GM19397 (cell line): ENCODE measurements around the gene NRP1.
"Not testable (repeated sequence)": the region's sequence is repeated elsewhere in the genome, so short reads cannot be mapped to it uniquely, and the experiment has no call there.

Source experiments
- ATAC-seq: cut with Tn5 transposase; IDR thresholded peaks from one replicate; pipeline ENCODE4 v1.9.1; 2021; ENCODE audit warnings: mild to moderate bottlenecking, moderate library complexity; ENCODE audit not compliant: unreplicated experiment

Gene NRP1

DNA sequence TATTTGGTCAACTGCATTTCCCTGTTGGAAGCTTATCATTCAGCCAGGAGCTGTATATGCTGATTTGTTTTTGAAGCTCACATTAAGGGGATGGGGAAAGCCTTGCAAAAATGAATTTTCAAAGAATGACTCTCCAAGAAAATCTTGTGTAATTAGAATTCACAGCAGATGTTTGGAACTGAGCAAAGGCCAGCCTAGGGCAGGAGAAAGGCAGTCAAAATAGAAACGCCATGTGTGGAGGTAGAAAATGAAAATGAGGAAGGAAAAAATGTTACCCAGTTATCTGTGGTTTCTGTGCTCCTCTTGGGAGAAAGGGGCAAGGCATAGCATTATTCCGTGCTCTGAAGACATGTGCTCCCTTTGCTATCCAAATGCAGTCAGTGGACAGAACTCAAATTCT is 93.5 kb downstream of the NRP1 start:
- ATAC-seq = no peak

DNA sequence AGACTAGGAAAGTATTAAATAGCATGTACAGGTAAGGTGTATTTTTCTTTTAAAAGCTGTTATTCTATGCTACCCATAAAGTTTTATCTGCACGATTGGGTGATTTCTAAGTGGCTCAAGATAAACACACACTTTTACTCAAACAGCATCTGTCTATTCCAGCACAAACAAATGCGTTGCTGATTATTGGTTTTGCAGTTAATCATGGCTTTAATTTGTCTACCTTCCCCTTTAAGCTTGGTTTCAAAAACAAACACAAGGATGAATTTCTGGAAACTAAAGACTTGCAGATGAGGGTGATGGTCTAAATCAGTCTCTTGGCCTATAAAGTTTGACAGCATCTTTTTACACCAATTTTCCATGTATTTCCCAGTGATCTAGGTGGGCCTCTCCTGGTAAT is 94.2 kb downstream of the NRP1 start:
- no peak for ATAC-seq

DNA sequence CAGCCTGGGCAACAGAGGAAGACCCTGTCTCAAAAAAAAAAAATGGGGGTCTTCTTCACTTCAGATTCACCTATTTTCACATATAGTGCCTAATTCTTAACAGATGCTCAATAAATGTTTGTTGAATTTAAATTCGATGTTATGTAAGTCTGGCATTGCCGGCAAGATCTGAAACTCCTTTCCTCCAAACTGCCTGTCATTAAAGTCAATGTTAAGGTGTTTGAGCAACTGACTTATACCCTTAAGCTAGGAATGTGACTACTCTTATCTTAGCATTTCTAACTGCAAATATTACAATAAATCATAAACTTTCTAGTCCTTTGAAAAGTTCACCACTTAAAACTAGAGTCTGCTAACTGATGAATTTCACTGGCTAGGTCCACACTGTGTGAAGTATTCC is 95.2 kb downstream of the NRP1 start:
- no peak for ATAC-seq

- no peak for ATAC-seq
Measured at GRCh38 chr10:33238643-33239042, 95.8 kb downstream of the NRP1 start.

GRCh38 chr10:33237736-33238624 is 96.5 kb downstream of the NRP1 start:
- ATAC-seq = no peak

GRCh38 chr10:33236916-33237315 is 97.6 kb downstream of the NRP1 start:
- no peak for ATAC-seq

GRCh38 chr10:33235951-33236350 is 98.5 kb downstream of the NRP1 start:
- no peak for ATAC-seq

DNA sequence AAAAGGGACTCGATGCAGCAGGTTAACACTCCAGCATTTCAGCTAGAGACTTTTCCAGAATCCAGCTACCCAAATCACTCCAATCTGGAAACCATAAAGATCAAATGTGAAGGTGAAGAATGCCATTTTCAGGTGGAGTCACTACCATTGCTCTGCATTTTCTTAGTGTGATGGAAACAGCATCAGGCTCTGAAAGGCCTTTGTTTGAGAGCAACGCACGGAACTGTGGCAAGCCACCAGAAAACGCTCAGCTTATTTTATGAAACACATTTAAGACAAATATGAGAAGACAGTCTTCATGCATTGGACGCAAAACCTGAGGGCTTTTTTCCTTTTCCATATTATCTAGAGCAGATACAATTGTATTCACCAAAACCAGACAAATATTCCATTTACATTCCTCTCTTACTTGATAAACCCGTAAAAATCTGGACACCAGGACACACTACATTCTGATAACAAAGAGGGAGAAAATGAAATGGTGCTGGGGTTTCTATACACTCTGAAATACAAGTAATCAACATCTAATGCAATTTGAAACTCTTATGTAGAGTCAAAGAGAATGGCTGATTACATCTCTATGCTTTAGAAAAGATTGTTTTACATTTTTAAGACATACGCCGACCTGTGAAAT is 99.1 kb downstream of the NRP1 start:
- no peak for ATAC-seq

DNA sequence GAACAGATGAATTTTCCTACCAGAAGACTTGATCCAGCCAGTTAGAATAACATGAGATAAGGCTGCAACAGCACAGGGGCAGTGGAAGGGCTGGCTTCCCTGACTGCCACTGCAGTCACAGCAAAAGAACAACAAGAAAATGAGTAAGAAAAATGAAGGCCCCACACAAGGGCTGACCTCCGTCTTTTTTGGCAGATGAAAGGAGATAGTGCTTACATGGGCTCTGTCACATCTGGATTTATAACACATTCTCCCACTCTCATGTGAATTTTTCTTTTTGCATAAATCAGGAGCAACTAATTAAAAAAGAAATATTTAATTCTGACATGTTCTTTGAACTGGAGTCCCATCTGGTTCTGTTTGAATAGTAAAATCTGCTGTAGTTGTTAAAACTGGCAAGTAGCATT is 99.6 kb downstream of the NRP1 start:
- ATAC-seq = no peak

DNA sequence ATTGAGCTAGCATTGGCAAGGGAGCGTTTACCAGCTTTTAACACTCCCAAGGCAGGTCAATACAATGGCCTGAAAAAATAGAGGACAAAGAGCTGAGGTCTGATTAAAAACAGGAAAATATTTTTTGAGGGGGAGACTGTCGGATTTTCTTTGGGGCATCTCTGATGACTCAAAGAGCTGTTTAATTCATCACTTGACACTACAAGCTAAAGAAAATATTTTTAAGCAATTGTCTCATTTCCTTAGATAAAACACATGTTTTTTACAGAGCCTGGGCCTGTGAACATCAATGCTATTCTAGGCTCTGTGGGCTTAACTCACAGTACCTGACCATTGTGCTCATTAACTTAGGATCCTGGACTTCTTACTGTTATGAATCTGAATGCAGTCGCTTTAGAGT is 100.8 kb downstream of the NRP1 start:
- no peak for ATAC-seq

GRCh38 chr10:33233221-33233620 is 101.2 kb downstream of the NRP1 start:
- ATAC-seq = no peak

- ATAC-seq = no peak
Measured at GRCh38 chr10:33231621-33232350, 102.7 kb downstream of the NRP1 start.

- no peak for ATAC-seq
Measured at GRCh38 chr10:33229949-33230267, 104.6 kb downstream of the NRP1 start.

DNA sequence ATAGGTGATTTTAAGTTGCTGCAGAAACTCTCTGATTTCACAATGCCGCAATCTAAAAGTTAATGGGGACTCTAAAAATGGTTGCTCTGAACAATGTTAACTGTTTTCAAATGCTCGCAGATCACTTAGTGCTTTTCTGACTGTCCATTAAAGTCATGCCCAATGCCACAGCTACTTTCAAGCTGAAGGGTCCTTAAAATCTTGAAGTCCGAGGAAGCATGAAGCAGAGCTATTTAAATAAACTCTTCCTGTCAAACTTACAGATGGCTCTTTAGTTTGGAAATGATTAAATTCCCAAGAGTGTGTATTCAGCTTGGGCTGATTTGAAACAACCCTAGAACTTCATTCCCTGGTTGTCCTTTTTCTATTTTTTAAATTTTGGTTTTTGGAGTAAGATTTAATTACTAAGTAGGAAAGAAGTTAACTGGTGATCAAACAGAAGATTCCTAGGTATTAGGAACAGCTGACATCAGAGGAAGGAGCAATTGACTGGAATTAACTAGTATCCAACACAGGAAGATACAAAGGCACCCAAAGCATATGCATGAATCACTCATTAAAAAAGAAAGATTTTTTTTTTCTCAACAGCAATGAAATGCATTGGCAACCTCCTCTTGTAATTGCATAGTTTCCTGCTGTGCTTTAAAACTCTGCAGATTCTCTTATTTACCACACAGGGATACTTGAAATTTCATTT is 105.1 kb downstream of the NRP1 start:
- ATAC-seq = no peak

- ATAC-seq = no peak
Measured at GRCh38 chr10:33228426-33228825, 106.0 kb downstream of the NRP1 start.

- no peak for ATAC-seq
Measured at GRCh38 chr10:33227489-33227888, 107.0 kb downstream of the NRP1 start.

DNA sequence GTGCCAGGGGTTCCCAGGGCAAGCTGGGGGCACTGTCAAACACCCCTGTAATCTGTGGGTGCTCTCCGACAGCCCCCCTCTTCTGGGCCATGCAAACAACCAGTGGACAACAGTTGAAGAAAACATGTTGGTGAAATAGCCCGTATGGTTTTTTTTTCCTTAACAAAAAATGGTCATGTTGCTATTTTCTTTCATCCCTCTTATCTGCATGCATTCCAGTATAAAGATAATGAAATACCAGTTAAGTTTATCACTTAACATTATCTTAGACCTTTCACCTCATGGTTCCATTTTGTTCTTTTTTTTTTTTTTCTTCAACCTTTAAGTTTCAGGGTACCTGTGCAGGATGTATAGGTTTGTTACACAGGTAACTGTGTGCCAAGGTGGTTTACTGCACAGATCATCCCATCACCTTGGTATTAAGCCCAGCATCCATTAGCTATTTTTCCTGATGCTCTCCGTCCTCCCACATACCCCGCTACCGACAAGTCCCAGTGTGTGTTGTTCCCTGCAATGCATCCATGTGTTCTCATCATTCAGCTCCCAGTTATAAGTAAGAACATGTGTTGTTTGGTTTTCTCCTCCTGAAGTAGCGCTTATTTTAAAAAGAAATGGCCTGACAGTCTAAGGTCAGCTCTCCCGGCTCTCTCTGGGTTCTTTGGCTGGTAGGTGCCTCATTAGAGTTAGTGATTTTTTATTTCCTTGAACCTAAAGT is 110.1 kb downstream of the NRP1 start:
- no peak for ATAC-seq

DNA sequence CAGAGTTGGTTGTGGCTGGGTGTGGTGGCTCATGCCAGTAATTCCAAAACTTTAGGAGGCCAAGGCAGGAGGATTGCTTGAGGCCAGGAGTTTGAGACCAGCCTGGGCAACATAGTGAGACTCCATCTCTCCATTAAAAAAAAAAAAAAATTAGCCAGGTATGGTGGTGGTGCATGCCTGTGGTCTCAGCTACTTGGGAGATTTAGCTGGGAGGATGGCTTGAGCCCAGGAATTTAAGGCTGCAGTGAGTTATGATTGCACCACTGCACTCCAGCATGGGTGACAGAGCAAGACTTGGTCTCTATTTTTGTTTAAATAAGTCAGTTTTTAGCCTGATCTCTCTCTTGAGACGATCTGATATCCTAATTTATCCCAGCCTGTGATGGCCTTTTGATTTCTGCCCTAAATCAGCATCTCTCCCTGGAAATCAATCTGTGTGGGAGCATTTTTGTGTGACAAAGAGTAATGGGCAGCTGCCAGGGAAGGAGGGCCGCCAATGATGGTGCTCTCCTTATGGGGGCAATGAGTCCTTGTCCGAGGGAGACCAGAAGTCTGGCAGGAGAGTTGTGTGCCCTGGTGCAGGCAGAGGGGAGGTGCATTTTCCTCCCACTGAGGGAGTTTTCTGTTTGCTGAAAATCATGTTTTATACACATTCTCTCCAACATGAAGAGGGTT is 111.0 kb downstream of the NRP1 start:
- no peak for ATAC-seq

DNA sequence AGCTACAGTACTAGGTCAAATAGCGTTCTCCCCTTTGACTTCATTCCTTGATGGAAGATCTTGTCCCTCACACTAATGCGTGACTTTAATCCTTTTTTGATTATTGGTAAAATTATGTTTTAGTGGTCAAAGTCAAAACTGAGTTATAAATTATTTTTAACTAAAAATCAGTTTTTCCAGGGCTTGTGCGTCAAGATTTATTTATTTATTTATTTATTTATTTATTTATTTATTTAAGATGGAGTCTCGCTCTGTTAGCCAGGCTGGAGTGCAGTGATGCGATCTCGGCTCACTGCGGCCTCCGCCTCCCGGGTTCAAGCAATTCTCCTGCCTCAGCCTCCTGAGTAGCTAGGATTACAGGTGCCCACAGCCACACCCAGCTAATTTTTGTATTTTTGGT is 112.2 kb downstream of the NRP1 start:
- not testable (repeated sequence) for ATAC-seq

GRCh38 chr10:33217854-33218253 is 116.6 kb downstream of the NRP1 start:
- ATAC-seq = no peak
